IPS-NIHi7 (cell line): Measurements from ENCODE around the gene SLC38A11.
"Not testable (repeated sequence)": the region's sequence is repeated elsewhere in the genome, so short reads cannot be mapped to it uniquely, and the experiment has no call there.

Source experiments
- DNase-seq: peaks from one replicate; pipeline ENCODE4 v3.0.0; 2012; ENCODE audit warnings: mixed read lengths; ENCODE audit errors: extremely low spot score

SLC38A11 gene

DNA sequence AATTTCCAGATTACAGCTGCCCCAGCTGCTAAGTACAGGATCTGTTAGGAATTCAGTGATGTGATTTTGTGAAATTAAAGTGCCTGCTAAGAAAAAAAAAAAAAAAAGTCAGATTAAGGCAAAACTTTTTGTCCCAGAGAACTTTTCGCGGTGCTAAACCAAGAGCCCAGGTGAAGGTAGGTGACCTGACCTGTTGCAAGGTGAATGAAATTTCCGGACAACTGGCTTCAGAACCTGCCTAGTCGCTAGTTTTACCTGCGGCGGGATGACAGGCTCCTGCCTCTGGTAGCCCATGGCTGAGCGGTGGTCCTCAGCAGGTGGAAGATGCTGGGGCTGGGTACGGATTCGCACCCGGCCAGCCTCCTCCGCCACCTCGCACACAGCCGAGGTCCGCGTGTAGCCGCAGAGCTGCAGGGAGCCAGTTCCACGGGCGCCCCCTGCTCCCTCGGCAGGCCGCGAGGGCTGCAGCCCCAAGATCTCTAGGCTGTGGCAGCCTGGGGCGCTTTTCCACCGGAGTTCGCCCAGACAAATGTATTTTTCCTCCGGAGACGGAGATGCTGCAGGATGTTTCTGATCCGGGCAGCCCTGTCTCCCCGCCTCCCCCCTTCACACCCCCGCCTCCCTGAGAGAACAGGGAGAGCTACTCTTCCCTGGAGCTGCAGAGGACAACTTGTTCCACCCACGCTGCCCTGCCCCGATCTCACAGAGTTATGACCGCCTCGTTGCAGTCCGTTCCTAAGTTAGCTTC is at the start of gene SLC38A11:
TSS of gene SLC38A11 (minus strand) at position 572 of the 748 bp plus-strand sequence. CDS start at position 294, 278 bp downstream.
- peak; percentile 14 for DNase-seq

DNA sequence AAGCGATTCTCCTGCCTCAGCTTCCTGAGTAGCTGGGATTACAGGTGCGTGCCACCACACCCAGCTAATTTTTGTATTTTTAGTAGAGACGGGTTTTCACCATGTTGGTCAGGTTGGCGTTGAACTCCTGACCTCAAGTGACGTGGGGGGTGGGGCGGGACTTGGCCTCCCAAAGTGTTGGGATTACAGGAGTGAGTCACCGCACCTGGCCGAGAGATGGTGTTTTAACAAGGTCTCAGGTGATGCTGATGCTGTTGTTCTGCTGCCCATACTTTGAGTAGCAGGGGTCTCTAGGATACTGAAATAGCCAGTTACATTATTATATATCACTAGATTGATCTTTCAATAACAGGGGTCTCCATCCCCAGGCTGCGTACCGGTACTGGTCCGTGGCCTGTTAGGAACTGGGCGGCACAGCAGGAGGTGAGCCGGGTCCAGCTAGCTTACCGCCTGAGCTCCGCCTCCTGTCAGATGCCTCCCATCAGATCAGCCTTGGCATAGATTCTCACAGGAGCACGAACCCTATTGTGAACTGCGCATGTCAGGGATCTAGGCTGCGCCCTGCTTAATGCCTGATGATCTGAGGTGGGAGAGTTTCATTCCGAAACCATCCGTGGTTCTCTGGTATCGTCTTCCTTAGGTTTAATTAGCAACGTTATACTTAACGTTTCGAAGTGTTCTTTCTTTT is 48.3 kb upstream of the SLC38A11 start:
- no peak for DNase-seq

GRCh38 chr2:165002638-165003037 is 47.3 kb upstream of the SLC38A11 start:
- DNase-seq, result no peak

- DNase-seq, result not testable (repeated sequence)
Measured at GRCh38 chr2:164994664-164995299, 39.5 kb upstream of the SLC38A11 start.

DNA sequence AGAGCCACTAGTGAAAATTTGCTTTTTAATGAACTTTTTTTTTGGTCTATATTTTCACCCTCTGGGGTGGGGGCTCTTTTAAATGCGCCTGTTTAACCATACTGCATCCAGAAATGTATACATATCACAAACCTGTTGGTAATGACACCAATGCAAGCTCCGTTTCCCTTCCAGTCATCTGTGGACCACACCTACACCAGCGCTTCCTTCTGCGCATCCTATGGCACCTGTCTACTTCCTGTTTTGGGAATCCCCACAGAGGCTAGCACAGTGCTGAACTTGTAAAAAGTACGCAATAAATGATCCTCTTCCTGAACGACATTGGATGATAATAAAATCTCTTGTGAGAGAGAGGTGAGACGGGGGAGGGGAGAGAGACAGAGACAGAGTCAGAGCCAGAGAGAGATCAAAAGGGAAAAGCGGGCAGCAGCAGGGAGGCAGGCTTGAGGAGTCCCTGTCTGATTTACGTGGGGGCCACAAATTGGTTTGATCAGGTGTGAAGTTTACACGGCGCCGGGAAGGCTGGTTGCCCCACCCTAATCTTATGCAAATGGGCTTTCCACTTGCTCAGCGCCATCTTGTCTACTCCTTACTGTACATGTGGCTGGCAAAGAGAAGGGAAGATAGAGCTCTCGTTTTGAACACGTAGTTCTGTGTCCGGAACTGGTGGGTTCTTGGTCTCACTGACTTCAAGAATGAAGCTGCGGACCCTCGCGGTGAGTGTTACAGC is 38.1 kb upstream of the SLC38A11 start:
- no peak for DNase-seq

GRCh38 chr2:164992818-164993217 is 37.5 kb upstream of the SLC38A11 start:
- DNase-seq, result no peak

- not testable (repeated sequence) for DNase-seq
Measured at GRCh38 chr2:164992093-164992454, 36.7 kb upstream of the SLC38A11 start.

DNA sequence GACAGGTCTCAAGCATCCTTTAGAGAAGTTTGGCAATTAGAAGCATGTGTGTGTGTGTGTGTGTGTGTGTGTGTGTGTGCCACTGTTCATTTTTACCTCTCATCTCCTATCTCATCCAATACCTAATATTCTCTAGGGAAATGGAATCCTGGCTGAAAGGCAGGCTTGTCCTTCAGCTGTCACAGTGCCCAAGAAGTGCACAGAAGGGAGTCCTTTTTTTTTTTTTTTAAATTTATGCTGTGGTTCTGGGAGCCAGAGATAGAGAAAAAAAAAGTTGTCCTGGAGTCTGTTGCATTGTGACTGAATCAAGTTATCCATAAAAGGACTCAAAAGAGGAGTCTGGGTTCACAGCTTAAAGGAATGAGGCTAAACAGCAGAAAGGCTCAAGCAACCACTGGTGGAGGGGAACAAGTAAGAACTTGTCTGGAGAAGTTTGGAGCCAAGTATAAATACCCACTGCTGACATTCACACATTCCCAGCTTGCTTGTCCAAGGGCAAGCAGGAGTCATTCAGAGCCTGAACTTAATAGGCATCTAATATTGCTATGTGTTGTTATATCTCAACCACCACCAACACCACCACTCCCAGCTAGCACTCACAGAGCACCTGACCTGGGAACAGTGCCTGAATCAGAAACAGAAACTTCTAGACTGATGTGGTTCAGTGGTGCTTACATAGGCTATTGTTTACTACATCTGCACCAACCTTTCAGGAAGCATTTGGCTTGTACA is 36.2 kb upstream of the SLC38A11 start:
- not testable (repeated sequence) for DNase-seq

GRCh38 chr2:164990953-164991352 is 35.6 kb upstream of the SLC38A11 start:
- not testable (repeated sequence) for DNase-seq

DNA sequence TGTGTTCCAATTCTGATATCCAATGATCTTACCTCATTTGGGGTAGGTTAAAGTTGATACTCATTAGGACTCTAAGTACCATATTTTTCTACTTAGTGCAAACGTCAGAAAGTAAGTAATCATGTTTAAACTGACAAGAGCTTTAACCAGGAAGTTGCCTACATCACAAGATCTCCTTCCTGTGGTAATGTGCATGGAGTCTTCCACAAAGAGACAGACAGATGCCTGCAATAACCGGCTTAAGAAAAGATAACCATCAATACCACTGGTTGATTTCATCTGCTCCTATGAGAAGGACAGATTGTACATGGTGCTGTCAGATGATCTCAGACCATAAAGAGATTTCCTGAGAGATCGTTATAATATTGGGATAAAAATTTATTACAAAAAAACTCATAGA is 33.5 kb upstream of the SLC38A11 start:
- not testable (repeated sequence) for DNase-seq

DNA sequence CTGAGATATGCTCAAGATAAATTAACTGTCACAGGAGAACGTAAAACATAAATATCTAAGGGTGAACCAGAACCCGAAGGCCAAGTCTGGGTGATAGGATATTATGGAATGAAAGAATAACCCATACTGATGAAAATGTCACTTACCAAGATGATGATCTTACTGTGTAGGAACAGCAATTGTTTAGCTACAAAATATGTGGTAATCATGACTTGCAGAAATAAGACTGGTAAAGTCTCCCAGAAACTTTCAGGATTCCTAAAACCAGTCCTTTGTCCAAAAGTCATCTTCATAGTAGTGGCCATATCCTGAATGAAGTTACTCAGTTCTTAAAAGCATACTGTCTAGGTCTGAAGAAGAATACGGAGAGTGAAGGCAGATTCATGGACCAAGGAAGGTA is 30.7 kb upstream of the SLC38A11 start:
- DNase-seq, result not testable (repeated sequence)

DNA sequence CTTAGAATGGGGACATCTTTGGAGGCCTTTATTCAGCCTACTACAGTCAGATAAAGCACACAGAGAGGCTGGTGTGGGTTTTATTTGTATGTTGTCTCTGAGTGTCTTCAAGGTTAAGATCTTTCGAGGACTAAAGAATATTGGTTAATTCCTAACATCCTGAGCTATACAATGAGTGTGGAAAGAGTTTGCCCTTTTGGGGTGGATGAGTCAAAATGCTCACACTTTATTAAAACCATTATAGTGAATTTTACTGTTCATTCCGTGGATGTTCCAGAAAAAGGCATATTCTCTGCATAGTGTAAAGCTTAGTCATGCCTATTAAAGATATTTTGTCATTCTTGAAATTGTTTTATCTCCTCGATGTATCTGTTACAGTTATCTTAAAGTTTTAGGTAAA is 29.1 kb upstream of the SLC38A11 start:
- DNase-seq, result no peak

- no peak for DNase-seq
Measured at GRCh38 chr2:164981217-164981990, 26.1 kb upstream of the SLC38A11 start.

DNA sequence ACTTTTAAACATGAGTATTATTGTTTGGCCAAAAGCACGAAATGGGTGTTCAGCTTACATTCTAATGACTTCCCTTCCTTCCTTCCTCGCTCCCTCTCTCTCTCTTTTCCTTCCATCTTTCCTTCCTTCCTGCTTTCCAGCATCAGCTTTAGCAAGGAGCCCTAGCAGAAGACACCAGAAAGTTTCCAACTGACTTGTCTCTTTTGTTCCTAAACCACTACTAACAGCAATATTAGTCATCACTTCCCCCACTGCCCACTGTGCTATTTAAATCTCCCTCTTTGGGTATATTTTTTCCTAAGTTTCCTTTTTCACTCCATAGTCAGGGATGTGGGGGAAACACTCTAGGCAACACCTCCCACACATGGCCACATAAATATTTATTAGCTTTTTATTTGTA is 25.4 kb upstream of the SLC38A11 start:
- DNase-seq, result not testable (repeated sequence)

GRCh38 chr2:164979113-164979512 is 23.8 kb upstream of the SLC38A11 start:
- DNase-seq, result no peak

- not testable (repeated sequence) for DNase-seq
Measured at GRCh38 chr2:164976875-164977470, 21.6 kb upstream of the SLC38A11 start.

- no peak for DNase-seq
Measured at GRCh38 chr2:164976301-164976700, 21.0 kb upstream of the SLC38A11 start.

DNA sequence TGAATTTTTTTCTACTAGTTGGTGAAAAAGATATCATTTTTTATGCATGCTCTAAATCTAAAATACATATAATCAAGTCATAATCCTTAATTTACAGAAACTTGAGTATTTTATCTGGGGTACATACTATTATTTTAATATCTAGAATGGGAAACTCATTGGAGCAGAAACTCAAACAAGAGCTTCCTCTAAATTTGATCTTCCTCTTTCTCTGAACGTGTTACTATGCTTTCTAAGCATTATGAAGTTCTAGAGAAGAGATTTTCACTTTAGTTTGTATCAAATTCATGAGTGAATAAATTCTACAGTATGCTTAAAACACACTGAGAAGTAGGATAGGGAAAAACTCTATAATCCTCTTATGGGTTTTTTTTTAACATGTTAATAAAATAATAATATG is 20.6 kb upstream of the SLC38A11 start:
- no peak for DNase-seq

DNA sequence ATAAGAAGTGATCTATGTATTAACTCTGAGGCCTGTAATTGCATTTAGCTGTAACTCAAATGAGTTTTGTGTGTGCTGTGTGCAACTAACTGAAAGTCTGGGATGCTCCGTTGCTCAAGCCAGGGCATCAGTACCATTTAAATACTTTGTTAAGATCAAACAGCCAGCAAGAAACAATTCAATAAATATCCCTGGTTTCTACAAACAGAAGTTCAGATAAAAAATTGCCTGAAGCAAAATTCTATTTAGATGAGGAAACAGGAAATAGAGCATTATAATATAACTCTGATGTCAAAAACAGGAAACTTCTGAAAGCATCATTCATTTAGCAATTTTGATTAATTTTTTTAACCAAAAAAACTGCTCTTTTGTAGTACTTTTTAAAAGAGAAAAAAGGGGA is 18.9 kb upstream of the SLC38A11 start:
- no peak for DNase-seq

GRCh38 chr2:164972216-164972615 is 16.9 kb upstream of the SLC38A11 start:
- DNase-seq, result no peak
